GM23338 (cell line): Measurements from ENCODE around the gene CACNA2D1. TPM values are rescaled to one million over a fixed set of nuclear protein-coding genes. Genes with fewer than 3 reads are reported as not detected.

Experiments used
- ATAC-seq: fragments of 200-7000 bp; cut with Tn5 transposase; 3 replicates; pipeline ENCODE4 v1.9.1; 2020
- DNase-seq: peaks from one replicate; pipeline ENCODE4 v3.0.0-alpha.2; 2015; ENCODE audit warnings: low spot score
- H2AFZ ChIP-seq: fragments of 200-600 bp; sonication (generic); 2 replicates; pipeline ENCODE4 v1.8.0; 2016; ENCODE audit warnings: antibody characterized with exemption, mild to moderate bottlenecking, moderate library complexity
- H3F3A ChIP-seq: fragments of 200-600 bp; sonication (generic); replicated peaks from 2 replicates; pipeline ENCODE4 v1.8.0; 2017; ENCODE audit warnings: antibody characterized with exemption, mixed run types, low read depth
- H3K27ac ChIP-seq: fragments of 200-600 bp; sonication (generic); 2 replicates; pipeline ENCODE4 v1.6.1; 2016; ENCODE audit warnings: low read depth
- H3K27me3 ChIP-seq: fragments of 200-600 bp; sonication (generic); 2 replicates; pipeline ENCODE4 v1.8.0; 2016; ENCODE audit warnings: mild to moderate bottlenecking, mixed run types, moderate library complexity; ENCODE audit not compliant: insufficient read depth
- H3K36me3 ChIP-seq: fragments of 200-600 bp; sonication (generic); 2 replicates; pipeline ENCODE4 v1.8.0; 2016; ENCODE audit warnings: mild to moderate bottlenecking; ENCODE audit not compliant: insufficient read depth
- H3K4me1 ChIP-seq: fragments of 200-600 bp; sonication (generic); 2 replicates; pipeline ENCODE4 v1.8.0; 2016; ENCODE audit warnings: mild to moderate bottlenecking, moderate library complexity; ENCODE audit not compliant: insufficient read depth
- H3K4me2 ChIP-seq: fragments of 200-600 bp; sonication (generic); 2 replicates; pipeline ENCODE4 v1.7.1; 2017; ENCODE audit warnings: mixed run types
- H3K4me3 ChIP-seq: fragments of 200-600 bp; sonication (generic); 2 replicates; pipeline ENCODE4 v1.6.1; 2016; ENCODE audit warnings: mixed run types
- H3K79me2 ChIP-seq: fragments of 200-600 bp; sonication (generic); replicated peaks from 2 replicates; pipeline ENCODE4 v1.8.0; 2017; ENCODE audit warnings: mild to moderate bottlenecking; ENCODE audit not compliant: insufficient read depth
- H3K9me2 ChIP-seq: fragments of 200-600 bp; sonication (generic); 2 replicates; pipeline ENCODE4 v1.8.0; 2017; ENCODE audit not compliant: insufficient read depth
- H4K20me1 ChIP-seq: fragments of 200-600 bp; sonication (generic); replicated peaks from 2 replicates; pipeline ENCODE4 v1.8.0; 2017; ENCODE audit warnings: mild to moderate bottlenecking; ENCODE audit not compliant: insufficient read depth
- H3K27ac Mint-ChIP-seq: 2 replicates; pipeline ENCODE4 v1.8.0; 2020; ENCODE audit warnings: inconsistent platforms, mild to moderate bottlenecking, moderate library complexity, mixed read lengths
- H3K27me3 Mint-ChIP-seq: 3 replicates; pipeline ENCODE4 v1.8.0; 2022; ENCODE audit warnings: low read depth, mild to moderate bottlenecking, moderate library complexity, mixed read lengths, inconsistent platforms; ENCODE audit not compliant: insufficient read depth, poor library complexity
- H3K36me3 Mint-ChIP-seq: 3 replicates; pipeline ENCODE4 v1.8.0; 2021; ENCODE audit warnings: low read depth, mild to moderate bottlenecking, inconsistent platforms, moderate library complexity, mixed read lengths
- H3K4me1 Mint-ChIP-seq: 3 replicates; pipeline ENCODE4 v1.8.0; 2020; ENCODE audit warnings: mild to moderate bottlenecking, inconsistent platforms, mixed read lengths
- H3K4me3 Mint-ChIP-seq: 3 replicates; pipeline ENCODE4 v1.8.0; 2021; ENCODE audit warnings: moderate library complexity, mild to moderate bottlenecking, inconsistent platforms, mixed read lengths
- H3K9me3 Mint-ChIP-seq: 3 replicates; pipeline ENCODE4 v1.8.0; 2020; ENCODE audit warnings: moderate library complexity, mild to moderate bottlenecking, inconsistent platforms, mixed read lengths
- CREB1 ChIP-seq: fragments of 250-450 bp; sonication (Bioruptor Pico); IDR thresholded peaks from 2 replicates; pipeline ENCODE4 v1.5.0; 2020; ENCODE audit warnings: low read depth, mild to moderate bottlenecking, moderate library complexity
- EZH2 ChIP-seq: fragments of 200-600 bp; sonication (generic); IDR thresholded peaks from one replicate; pipeline ENCODE4 v1.8.0; 2017; ENCODE audit warnings: antibody characterized with exemption, mild to moderate bottlenecking, low read depth; ENCODE audit not compliant: unreplicated experiment
- EZH2phosphoT487 ChIP-seq: fragments of 200-600 bp; sonication (generic); IDR thresholded peaks from one replicate; pipeline ENCODE4 v1.8.1; 2018; ENCODE audit warnings: antibody characterized with exemption; ENCODE audit not compliant: unreplicated experiment
- JUNB ChIP-seq: IDR thresholded peaks from one replicate; pipeline ENCODE4 v1.6.1; 2016; ENCODE audit warnings: antibody characterized with exemption; ENCODE audit not compliant: unreplicated experiment
- NANOG ChIP-seq: IDR thresholded peaks from 2 replicates; pipeline ENCODE4 v1.6.1; 2016; ENCODE audit warnings: antibody characterized with exemption, borderline replicate concordance
- REST ChIP-seq: IDR thresholded peaks from one replicate; pipeline ENCODE4 v1.6.1; 2018; ENCODE audit warnings: antibody characterized with exemption; ENCODE audit not compliant: unreplicated experiment
- ZNF114 ChIP-seq: fragments of 250-450 bp; sonication (Bioruptor Pico); IDR thresholded peaks from 2 replicates; pipeline ENCODE4 v1.5.0; 2020; ENCODE audit warnings: mild to moderate bottlenecking, moderate library complexity
- ZNF331 ChIP-seq: fragments of 250-450 bp; sonication (Bioruptor Pico); IDR thresholded peaks from 2 replicates; pipeline ENCODE4 v1.5.0; 2020; ENCODE audit warnings: low read depth, mild to moderate bottlenecking, moderate library complexity
- polyA plus RNA-seq: library from polyadenylated mRNA; unstranded; fragments of >200 nt; fragmentation: Nextera tagmentation; extraction: Ambion mirVana; gene quantifications from 2 replicates; pipeline ENCODE4 v1.2.1, GENCODE V29; 2016
- total RNA-seq: library from RNA; depleted of rRNA; stranded (reverse); fragments of >200 nt; shearing (Covaris generic); gene quantifications from 2 replicates; pipeline ENCODE4 v1.2.3, GENCODE V29; 2014
- TF ChIP-seq, protein P1 (sequence below): IDR thresholded peaks from 2 replicates; pipeline ENCODE4 v1.6.1; 2016; ENCODE audit warnings: antibody characterized with exemption
- TF ChIP-seq, protein P2 (sequence below), 2 experiments: fragments of 200-600 bp in 1 of 2; sonication (generic) in 1 of 2; conservative IDR thresholded peaks; 2 replicates each; pipeline versions ENCODE4 v1.5.1 to v1.6.1; 2016 to 2017; ENCODE audit warnings: antibody characterized with exemption in 2 of 2, low read depth in 2 of 2, mild to moderate bottlenecking in 2 of 2, moderate library complexity in 1 of 2

The CACNA2D1 gene
- total and polyA plus RNA-seq, 2 experiments from 2014 or later, result 7.0 to 20.4 TPM

DNA sequence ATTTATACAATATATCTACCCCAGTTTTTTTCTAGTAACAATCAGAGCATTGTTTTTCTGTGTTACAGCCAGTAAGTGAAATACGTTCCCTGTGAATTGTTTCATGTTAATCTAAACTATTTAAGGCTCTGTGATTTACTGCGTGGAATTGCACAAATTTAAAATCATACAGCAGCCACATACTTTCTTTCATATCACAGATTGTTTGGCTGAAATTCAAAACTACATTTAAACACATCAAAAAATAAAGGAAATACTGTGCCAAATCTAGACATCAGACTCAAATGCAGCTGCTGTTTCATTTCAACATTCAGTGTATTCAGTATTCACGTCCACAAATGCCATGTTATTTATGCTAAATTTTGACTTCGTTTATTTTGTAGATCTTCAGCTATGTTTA lies 431.1 kb downstream of the CACNA2D1 start:
- H3K4me3 ChIP-seq, result no peak overlapping the region
- no peak overlapping the region for H3K27ac Mint-ChIP-seq
- no peaks in the 10 kb centered on the region for H4K20me1 ChIP-seq
- TF ChIP-seq NANOG, result no peak
- no peak for TF ChIP-seq ZNF114 (CRISPR knock-in tag)
- TF ChIP-seq CREB1 (CRISPR knock-in tag), result no peak
- TF ChIP-seq, protein P1, sequence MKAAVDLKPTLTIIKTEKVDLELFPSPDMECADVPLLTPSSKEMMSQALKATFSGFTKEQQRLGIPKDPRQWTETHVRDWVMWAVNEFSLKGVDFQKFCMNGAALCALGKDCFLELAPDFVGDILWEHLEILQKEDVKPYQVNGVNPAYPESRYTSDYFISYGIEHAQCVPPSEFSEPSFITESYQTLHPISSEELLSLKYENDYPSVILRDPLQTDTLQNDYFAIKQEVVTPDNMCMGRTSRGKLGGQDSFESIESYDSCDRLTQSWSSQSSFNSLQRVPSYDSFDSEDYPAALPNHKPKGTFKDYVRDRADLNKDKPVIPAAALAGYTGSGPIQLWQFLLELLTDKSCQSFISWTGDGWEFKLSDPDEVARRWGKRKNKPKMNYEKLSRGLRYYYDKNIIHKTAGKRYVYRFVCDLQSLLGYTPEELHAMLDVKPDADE, result no peak
- TF ChIP-seq EZH2, result no peak
- TF ChIP-seq EZH2phosphoT487, result no peak
- no peak for TF ChIP-seq REST
- TF ChIP-seq ZNF331 (CRISPR knock-in tag), result no peak
- no peak for TF ChIP-seq JUNB
- TF ChIP-seq, protein P2, sequence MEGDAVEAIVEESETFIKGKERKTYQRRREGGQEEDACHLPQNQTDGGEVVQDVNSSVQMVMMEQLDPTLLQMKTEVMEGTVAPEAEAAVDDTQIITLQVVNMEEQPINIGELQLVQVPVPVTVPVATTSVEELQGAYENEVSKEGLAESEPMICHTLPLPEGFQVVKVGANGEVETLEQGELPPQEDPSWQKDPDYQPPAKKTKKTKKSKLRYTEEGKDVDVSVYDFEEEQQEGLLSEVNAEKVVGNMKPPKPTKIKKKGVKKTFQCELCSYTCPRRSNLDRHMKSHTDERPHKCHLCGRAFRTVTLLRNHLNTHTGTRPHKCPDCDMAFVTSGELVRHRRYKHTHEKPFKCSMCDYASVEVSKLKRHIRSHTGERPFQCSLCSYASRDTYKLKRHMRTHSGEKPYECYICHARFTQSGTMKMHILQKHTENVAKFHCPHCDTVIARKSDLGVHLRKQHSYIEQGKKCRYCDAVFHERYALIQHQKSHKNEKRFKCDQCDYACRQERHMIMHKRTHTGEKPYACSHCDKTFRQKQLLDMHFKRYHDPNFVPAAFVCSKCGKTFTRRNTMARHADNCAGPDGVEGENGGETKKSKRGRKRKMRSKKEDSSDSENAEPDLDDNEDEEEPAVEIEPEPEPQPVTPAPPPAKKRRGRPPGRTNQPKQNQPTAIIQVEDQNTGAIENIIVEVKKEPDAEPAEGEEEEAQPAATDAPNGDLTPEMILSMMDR (conservative IDR thresholded peaks at IDR 0.05; ENCODE audit: low read depth in 2 of 2), result no peak
- no peak overlapping the region for H2AFZ ChIP-seq
- H3K9me3 Mint-ChIP-seq, result no peaks in the 10 kb centered on the region
- H3K36me3 ChIP-seq, result no peaks in the 10 kb centered on the region
- H3K4me1 ChIP-seq, result no peaks in the 10 kb centered on the region
- H3F3A ChIP-seq, result no peaks in the 10 kb centered on the region
- H3K79me2 ChIP-seq, result no peaks in the 10 kb centered on the region
- H3K27me3 ChIP-seq, result no peaks in the 10 kb centered on the region
- no peaks in the 10 kb centered on the region for H3K9me2 ChIP-seq
- ATAC-seq, result no peak
- no peak overlapping the region for H3K27ac ChIP-seq
- no peak overlapping the region for H3K4me2 ChIP-seq
- H3K4me3 Mint-ChIP-seq, result no peak overlapping the region
- H3K36me3 Mint-ChIP-seq, result no peaks in the 10 kb centered on the region
- no peaks in the 10 kb centered on the region for H3K27me3 Mint-ChIP-seq
- H3K4me1 Mint-ChIP-seq, result peaks cover 8% of the 10 kb centered on the region; the same call in 2 of the 3 replicates
- no peak for DNase-seq
